ENCODE results near the gene CES4A.
"Not testable (repeated sequence)": the region's sequence is repeated elsewhere in the genome, so short reads cannot be mapped to it uniquely, and the experiment has no call there.

CES4A gene

GRCh38 chr16:66988197-66988788 is at the start of gene CES4A:
Gene CES4A, plus strand, starts transcription at chr16:66988589. Its CDS starts 184 bp downstream, at chr16:66988773.
- DNase-seq (ENCODE audit: low read depth in 1 of 2, low spot score in 1 of 2): no peak

- DNase-seq (ENCODE audit: low read depth in 1 of 2, low spot score in 1 of 2): no peak
Observed at GRCh38 chr16:66939366-66939765, 49.0 kb upstream of the CES4A start.

- DNase-seq (ENCODE audit: low read depth in 1 of 2, low spot score in 1 of 2): no peak
Observed at GRCh38 chr16:66940236-66940635, 48.2 kb upstream of the CES4A start.

GRCh38 chr16:66942981-66943380 is 45.4 kb upstream of the CES4A start:
- DNase-seq (ENCODE audit: low read depth in 1 of 2, low spot score in 1 of 2): no peak

- DNase-seq (ENCODE audit: low read depth in 1 of 2, low spot score in 1 of 2): no peak
Observed at GRCh38 chr16:66943426-66944053, 44.8 kb upstream of the CES4A start.

- no peak for DNase-seq (ENCODE audit: low read depth in 1 of 2, low spot score in 1 of 2)
Observed at GRCh38 chr16:66944054-66944441, 44.3 kb upstream of the CES4A start.

GRCh38 chr16:66944971-66945370 is 43.4 kb upstream of the CES4A start:
- not testable (repeated sequence) for DNase-seq (ENCODE audit: low read depth in 1 of 2, low spot score in 1 of 2)

GRCh38 chr16:66945939-66946338 is 42.5 kb upstream of the CES4A start:
- DNase-seq (ENCODE audit: low read depth in 1 of 2, low spot score in 1 of 2): no peak

GRCh38 chr16:66946541-66946940 is 41.8 kb upstream of the CES4A start:
- no peak for DNase-seq (ENCODE audit: low read depth in 1 of 2, low spot score in 1 of 2)

GRCh38 chr16:66946974-66947301 is 41.5 kb upstream of the CES4A start:
- DNase-seq (ENCODE audit: low read depth in 1 of 2, low spot score in 1 of 2): no peak

- peak; percentile 57 to 68 for DNase-seq (ENCODE audit: low read depth in 1 of 2, low spot score in 1 of 2)
Observed at GRCh38 chr16:66947302-66948065, 40.9 kb upstream of the CES4A start.

GRCh38 chr16:66948134-66948836 is 40.1 kb upstream of the CES4A start:
- DNase-seq (ENCODE audit: low read depth in 1 of 2, low spot score in 1 of 2): no peak

GRCh38 chr16:66948837-66949225 is 39.6 kb upstream of the CES4A start:
- no peak for DNase-seq (ENCODE audit: low read depth in 1 of 2, low spot score in 1 of 2)

GRCh38 chr16:66949472-66949871 is 38.9 kb upstream of the CES4A start:
- DNase-seq (ENCODE audit: low read depth in 1 of 2, low spot score in 1 of 2): no peak

GRCh38 chr16:66950437-66950836 is 38.0 kb upstream of the CES4A start:
- no peak for DNase-seq (ENCODE audit: low read depth in 1 of 2, low spot score in 1 of 2)

GRCh38 chr16:66950971-66951790 is 37.2 kb upstream of the CES4A start:
- no peak for DNase-seq (ENCODE audit: low read depth in 1 of 2, low spot score in 1 of 2)

GRCh38 chr16:66952430-66953110 is 35.8 kb upstream of the CES4A start:
- no peak for DNase-seq (ENCODE audit: low read depth in 1 of 2, low spot score in 1 of 2)

- DNase-seq (ENCODE audit: low read depth in 1 of 2, low spot score in 1 of 2): no peak
Observed at GRCh38 chr16:66953462-66954096, 34.8 kb upstream of the CES4A start.

- peak; percentile 48 to 62 for DNase-seq (ENCODE audit: low read depth in 1 of 2, low spot score in 1 of 2)
Observed at GRCh38 chr16:66954097-66954659, 34.2 kb upstream of the CES4A start.
